DMS 273 treated with DMSO at 0.1 percent for 48 hours (cell line): ENCODE measurements around the gene MTTP.
"Not testable (repeated sequence)": the region's sequence is repeated elsewhere in the genome, so short reads cannot be mapped to it uniquely, and the experiment has no call there.

Experiments used
- DNase-seq: peaks from one replicate; lab custom pipeline; 2025; lab: John Stamatoyannopoulos, UW

MTTP gene

GRCh38 chr4:99574530-99575324, at the start of gene MTTP:
TSS of gene MTTP (plus strand) at chr4:99574824. CDS start at chr4:99574910, 86 bp downstream.
- no peak for DNase-seq

GRCh38 chr4:99529228-99529627, 45.4 kb upstream of the MTTP start:
- no peak for DNase-seq

GRCh38 chr4:99529956-99530355, 44.7 kb upstream of the MTTP start:
- DNase-seq, result no peak

DNA sequence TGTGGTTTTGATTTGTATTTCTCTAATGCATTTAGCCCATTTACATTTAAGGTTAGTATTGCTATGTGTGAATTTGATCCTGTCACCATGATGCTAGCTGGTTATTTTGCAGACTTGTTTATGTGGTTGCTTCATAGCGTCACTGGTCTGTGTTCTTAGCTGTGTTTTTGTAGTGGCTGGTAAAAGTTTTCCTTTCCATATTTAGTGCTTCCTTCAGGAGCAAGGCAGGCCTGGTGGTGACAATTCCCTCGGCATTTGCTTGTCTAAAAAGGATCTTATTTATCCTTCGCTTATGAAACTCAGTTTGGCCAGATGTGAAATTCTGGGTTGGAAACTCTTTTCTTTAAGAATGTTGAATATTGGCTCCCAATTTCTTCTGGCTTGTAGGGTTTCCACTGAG, 39.9 kb upstream of the MTTP start:
- not testable (repeated sequence) for DNase-seq

DNA sequence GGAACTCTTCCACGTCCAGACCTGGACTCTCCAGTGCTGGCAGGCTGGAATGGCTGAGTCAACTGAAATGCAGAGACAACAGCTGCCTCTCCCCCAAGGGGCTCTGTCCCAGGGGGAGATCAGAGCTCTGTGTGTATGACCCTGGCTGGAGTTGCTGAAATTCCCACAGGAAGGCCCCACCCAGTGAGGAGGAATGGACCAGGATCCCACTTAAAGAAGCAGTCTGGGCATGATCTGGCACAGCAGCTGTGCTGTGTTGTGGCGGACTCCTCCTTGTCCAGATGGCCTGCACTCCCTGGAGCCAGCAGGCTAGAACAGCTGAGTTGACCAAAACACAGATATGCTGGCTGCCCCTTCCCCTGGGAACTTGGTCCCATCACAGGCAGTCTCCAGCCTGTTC, 38.4 kb upstream of the MTTP start:
- DNase-seq, result peak; percentile 69

DNA sequence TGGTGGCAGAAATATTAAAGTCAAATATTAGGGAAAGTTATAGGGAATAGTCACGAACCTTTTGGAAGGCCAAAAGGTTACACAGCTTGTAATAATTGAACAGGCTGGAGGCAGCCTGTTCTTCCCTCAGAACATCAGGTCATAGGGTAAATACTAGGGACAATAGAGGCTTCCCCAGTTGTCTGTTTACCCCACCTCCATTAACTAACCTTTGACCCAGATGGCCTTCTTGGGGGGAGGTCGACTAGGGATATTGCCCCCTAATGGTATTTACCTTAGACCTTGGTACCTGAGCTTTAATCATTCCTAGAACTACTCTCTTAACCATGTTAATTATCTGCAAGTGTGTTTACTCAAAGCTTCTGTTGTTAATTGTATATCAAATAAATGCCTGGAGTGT, 37.8 kb upstream of the MTTP start:
- no peak for DNase-seq

DNA sequence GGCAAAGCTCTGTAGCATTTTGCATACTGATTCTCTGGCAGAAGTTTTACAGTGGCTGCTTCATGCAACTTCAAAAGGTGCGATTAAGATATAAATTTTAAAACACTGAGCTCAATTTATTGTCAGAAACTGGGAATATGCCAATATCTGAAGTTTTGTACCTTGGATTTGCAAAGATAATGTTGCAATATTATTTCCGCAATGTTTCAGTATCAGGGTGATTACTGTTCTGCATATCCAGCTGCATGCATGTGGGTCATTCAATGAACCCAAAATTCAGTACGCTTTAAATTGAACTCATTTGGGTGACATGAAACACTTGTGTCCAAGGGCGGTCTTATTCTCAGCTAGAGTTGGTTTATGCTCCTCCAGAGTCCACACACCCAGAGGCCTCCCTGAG, 37.0 kb upstream of the MTTP start:
- no peak for DNase-seq

- no peak for DNase-seq
Measured at GRCh38 chr4:99540277-99540939, 34.2 kb upstream of the MTTP start.

DNA sequence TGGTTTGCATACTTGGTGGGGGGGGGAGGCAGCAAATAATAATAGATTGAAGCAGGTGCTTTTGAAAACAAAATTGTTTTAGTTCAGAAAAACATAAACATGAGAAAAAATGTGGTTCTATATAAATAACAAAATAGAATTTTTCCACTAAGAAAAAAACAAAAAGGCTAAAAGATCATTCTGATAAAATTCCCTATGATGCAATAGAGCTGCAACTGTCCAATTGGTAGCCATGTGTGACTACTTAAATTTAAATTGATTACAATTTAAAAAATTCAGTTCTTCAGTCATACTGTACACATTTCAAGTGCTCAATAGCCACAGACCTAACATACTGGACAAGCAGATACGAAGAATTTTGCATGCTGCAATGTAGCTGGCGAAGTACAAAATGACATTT, 21.8 kb upstream of the MTTP start:
- no peak for DNase-seq

DNA sequence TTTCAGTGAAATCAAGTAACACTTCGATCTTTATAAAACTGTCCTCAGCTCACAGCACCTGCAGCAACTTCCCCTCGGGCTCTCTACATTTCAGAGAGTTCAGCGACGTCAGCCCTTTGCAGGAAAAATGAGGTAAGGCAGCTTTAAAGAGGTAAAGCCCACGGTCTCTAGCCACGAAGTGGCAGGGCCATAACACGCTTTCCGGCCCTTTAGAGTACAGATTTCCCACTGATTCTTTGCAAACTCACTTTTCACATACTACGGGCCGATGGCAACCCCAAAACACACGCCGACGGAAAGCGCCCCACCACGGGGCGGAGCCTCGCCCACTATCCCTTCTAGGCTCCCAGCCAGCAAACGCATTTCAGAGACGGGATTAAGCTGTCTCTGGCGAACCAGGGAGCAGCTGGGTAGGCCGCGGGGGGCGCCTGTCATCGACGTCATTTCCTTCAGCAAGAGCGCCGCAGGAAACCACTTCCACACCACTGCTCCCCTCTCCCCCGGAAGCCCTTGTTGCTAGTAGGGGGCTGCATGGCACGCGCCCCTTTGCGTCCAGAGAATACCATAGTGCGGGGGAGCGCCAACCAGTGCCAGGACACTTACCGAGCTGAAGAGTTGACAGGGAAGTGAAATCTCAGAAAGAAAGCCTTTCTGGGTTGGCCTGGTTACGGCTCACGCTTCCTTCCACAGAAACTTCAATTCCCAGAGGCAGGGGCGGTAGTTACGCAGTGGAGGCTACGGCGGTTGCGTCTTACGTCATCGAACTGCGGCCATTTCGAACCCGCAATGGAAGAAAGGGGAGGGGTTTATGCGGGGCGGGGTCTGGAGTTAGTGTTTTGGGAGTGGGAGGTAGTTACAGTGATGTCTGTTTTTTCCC, 11.1 kb upstream of the MTTP start, which contains the start of gene TRMT10A:
Gene TRMT10A, minus strand, starts transcription at position 730 of the 877 bp plus-strand sequence. CDS start 4,701 bp downstream, outside the sequence.
- DNase-seq, result peak; percentile 87

- DNase-seq, result peak; percentile 81
Measured at GRCh38 chr4:99564921-99565320, 9.7 kb upstream of the MTTP start.

GRCh38 chr4:99571883-99572282, 2.7 kb upstream of the MTTP start:
- no peak for DNase-seq

GRCh38 chr4:99572527-99573240, 1.9 kb upstream of the MTTP start:
- DNase-seq, result no peak

- DNase-seq, result no peak
Measured at GRCh38 chr4:99573735-99574368, 772 bp upstream of the MTTP start.

GRCh38 chr4:99578714-99579113, 4.1 kb downstream of the MTTP start:
- no peak for DNase-seq

GRCh38 chr4:99585516-99585915, 10.9 kb downstream of the MTTP start:
- no peak for DNase-seq

GRCh38 chr4:99586322-99586721, 11.7 kb downstream of the MTTP start:
- no peak for DNase-seq

DNA sequence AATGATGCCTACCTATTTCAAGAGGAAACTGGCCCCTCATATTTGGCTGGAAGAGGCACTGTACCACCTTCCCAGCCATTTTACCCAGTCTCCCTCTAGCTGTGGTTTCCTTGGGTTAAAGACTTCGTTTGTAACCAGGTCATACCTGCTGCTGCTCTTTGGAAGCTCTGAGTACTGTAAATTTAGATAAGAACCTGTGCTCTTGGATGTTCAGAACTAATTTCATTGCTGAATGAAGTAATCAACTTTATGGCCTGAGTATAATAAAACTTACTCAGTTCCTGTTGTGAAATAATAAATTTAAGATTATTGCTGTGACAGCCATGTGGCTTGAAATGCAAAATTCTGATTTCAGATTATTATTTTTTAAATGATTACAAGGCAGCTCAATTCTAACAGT, 12.2 kb downstream of the MTTP start:
- DNase-seq, result no peak

DNA sequence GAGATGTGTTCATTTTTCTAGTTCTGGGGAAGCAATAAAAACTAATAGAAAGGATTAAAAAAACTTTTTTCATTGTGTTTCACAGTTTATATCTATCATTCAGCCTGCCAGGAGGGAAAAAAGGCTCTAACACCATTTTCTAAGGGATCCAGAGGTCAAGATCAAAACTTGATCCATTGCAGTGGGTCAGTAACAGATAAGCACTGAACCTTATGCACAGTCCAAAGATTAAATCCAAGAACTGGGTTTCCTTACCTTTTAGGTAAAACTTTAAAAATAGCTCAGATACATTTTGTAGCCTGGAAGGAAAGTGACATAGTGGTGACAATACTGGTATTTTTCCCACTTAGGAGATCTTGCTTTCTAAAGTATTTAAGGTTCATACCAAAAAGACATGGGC, 12.7 kb downstream of the MTTP start:
- DNase-seq, result no peak

DNA sequence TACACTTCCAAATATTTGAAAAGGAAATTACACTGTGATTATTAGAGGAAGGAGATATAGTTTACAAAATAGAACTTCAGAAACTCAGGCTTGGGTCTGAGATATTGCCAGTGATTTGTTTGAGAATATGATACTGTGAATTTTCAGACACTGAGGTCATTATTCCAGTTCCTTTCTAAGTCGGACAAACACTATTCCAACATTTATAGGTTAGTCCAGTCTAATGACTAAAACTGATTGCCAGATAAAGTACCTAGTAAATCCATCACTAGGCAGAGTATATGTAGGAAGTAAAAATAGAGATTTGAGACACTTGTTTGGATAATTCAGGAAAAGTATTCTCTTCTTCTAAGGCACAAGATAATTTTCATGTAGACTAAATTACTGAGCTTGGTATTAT, 13.2 kb downstream of the MTTP start:
- no peak for DNase-seq

DNA sequence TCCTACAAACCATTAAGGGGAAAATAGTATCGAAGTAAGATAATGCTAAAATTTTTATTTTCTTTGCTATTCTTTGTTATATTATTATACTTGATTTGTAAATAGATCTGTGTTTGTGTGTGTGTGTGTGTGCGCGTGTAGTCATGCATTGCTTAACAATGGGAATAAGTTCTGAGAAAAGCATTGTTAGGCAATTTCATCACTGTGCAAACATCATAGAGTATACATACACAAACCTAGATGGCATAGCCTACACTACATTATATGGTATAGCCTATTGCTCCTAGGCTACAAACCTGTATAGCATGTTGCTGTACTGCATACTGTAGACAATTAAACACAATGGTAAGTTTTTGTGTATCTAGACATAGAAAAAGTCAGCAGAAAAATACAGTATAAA, 17.1 kb downstream of the MTTP start:
- no peak for DNase-seq
